K562 (cell line): ENCODE data around the gene AQP6. TPM values are rescaled to one million over a fixed set of nuclear protein-coding genes. Genes with fewer than 3 reads are reported as not detected.

Experiments
- CREBBP ChIP-seq: IDR thresholded peaks from one replicate; pipeline ENCODE4 v1.6.1; 2012; ENCODE audit warnings: low read depth, mild to moderate bottlenecking, control low read depth, inconsistent platforms, low read length
- CXXC5 ChIP-seq: fragments of 250-450 bp; sonication (Bioruptor Pico); IDR thresholded peaks from 2 replicates; pipeline ENCODE4 v1.8.0; 2022; ENCODE audit warnings: inconsistent platforms, mild to moderate bottlenecking, moderate library complexity
- FOXA3 ChIP-seq, 2 experiments: fragments of 450-650 bp in 1 of 2; sonication (generic) in 1 of 2; formaldehyde crosslinking; IDR thresholded peaks in 1 of 2; conservative IDR thresholded peaks in 1 of 2; 2 replicates each; pipeline versions ENCODE4 v1.4.0 to v1.8.0; 2020 to 2022; ENCODE audit warnings: mild to moderate bottlenecking in 2 of 2, missing genetic modification reagents in 1 of 2
- KAT7 ChIP-seq: sonication (generic); formaldehyde crosslinking; IDR thresholded peaks from 2 replicates; pipeline ENCODE4 v1.8.0; 2022; ENCODE audit warnings: missing genetic modification reagents, mild to moderate bottlenecking, borderline replicate concordance
- KDM1A ChIP-seq, 2 experiments: fragments of 450-650 bp; IDR thresholded peaks; 2 replicates each; pipeline ENCODE4 v1.6.1; 2016; ENCODE audit warnings: mild to moderate bottlenecking in 2 of 2
- MIER1 ChIP-seq: fragments of 450-650 bp; IDR thresholded peaks from 2 replicates; pipeline ENCODE4 v1.6.1; 2016; ENCODE audit warnings: antibody characterized with exemption, mild to moderate bottlenecking, low read depth
- RBM22 ChIP-seq: fragments of 200-400 bp; formaldehyde crosslinking; IDR thresholded peaks from 2 replicates; pipeline ENCODE4 v1.6.1; 2018; ENCODE audit warnings: low read length, low read depth; ENCODE audit not compliant: poor library complexity, severe bottlenecking
- RBM39 ChIP-seq: fragments of 200-400 bp; formaldehyde crosslinking; optimal IDR thresholded peaks from 2 replicates; pipeline ENCODE3; 2018; ENCODE audit warnings: low read depth, low read length
- SREBF2 ChIP-seq: sonication (generic); formaldehyde crosslinking; IDR thresholded peaks from 2 replicates; pipeline ENCODE4 v1.4.0; 2020; ENCODE audit warnings: mild to moderate bottlenecking, missing genetic modification reagents
- TCF7L2 ChIP-seq: fragments of 150-350 bp; IDR thresholded peaks from 2 replicates; pipeline ENCODE4 v1.6.1; 2016; ENCODE audit warnings: low read depth, mild to moderate bottlenecking, low read length, moderate library complexity
- TSC22D4 ChIP-seq: fragments of 450-650 bp; IDR thresholded peaks from 2 replicates; pipeline ENCODE4 v1.6.1; 2016; ENCODE audit warnings: missing genetic modification characterization, missing biosample characterization, control low read depth
- ZBTB33 ChIP-seq: sonication (generic); formaldehyde crosslinking; IDR thresholded peaks from 2 replicates; pipeline ENCODE4 v1.8.1; 2023; ENCODE audit warnings: mild to moderate bottlenecking, missing genetic modification reagents
- ZBTB40 ChIP-seq, 2 experiments: fragments of 450-650 bp in 1 of 2; sonication (generic) in 1 of 2; formaldehyde crosslinking in 1 of 2; IDR thresholded peaks; 2 replicates each; pipeline versions ENCODE4 v1.7.1 to v1.9.0; 2016 to 2022; ENCODE audit warnings: inconsistent platforms in 1 of 2, mild to moderate bottlenecking in 1 of 2, missing genetic modification reagents in 1 of 2
- ZFPM2 ChIP-seq: fragments of 250-450 bp; sonication (Bioruptor Pico); IDR thresholded peaks from 2 replicates; pipeline ENCODE4 v1.5.1; 2022; ENCODE audit warnings: mild to moderate bottlenecking
- ZNF224 ChIP-seq: sonication (generic); formaldehyde crosslinking; IDR thresholded peaks from 2 replicates; pipeline ENCODE4 v1.8.0; 2022; ENCODE audit warnings: mild to moderate bottlenecking, missing genetic modification reagents
- ZNF384 ChIP-seq: IDR thresholded peaks from 2 replicates; pipeline ENCODE4 v1.6.1; 2012; ENCODE audit warnings: low read depth, low read length, improper control_type of control experiment
- polyA plus RNA-seq, 8 experiments: library from polyadenylated mRNA; depleted of rRNA in 4 of 8; stranded (reverse) in 5 of 8; unstranded in 3 of 8; fragments of >200 nt; fragmentation: Nextera tagmentation in 2 of 8; fragmentation: Illumina TruSeq in 1 of 8; extraction: Ambion mirVana in 2 of 8; extraction: Trizol in 1 of 8; gene quantifications; 2 replicates each; pipeline versions ENCODE4 v1.2.1 to v1.2.3, GENCODE V29; 2011 to 2014; ENCODE audit warnings: inconsistent platforms in 1 of 8, missing spikeins in 1 of 8
- total RNA-seq, 7 experiments: library from RNA; depleted of rRNA in 6 of 7; stranded (reverse); fragments of >200 nt in 6 of 7; fragmentation: Illumina TruSeq in 2 of 7; extraction: Trizol in 2 of 7; gene quantifications; 2 replicates each; pipeline versions ENCODE4 v1.2.1 to v1.2.3, GENCODE V29; 2011 to 2021; ENCODE audit warnings: low replicate concordance in 1 of 7

Gene AQP6
- total and polyA plus RNA-seq, 9 of the 15 experiments (the other 6 are each of a cell fraction or from before 2014, with no cell fraction given) = 0.05 to 0.12 TPM; not detected in 7

- no peak for TF ChIP-seq TSC22D4
- no peak for TF ChIP-seq RBM22
- no peak for TF ChIP-seq ZNF224 (CRISPR knock-in tag)
- TF ChIP-seq RBM39 = no peak
- TF ChIP-seq KDM1A (IDR thresholded peaks at IDR 0.05) = no peak; a peak in 1 of 4 replicates
- no peak for TF ChIP-seq FOXA3 (CRISPR knock-in tag; conservative IDR thresholded peaks at IDR 0.05 in 1 of 2, IDR thresholded peaks at IDR 0.05 in 1 of 2)
- TF ChIP-seq ZBTB33 (CRISPR knock-in tag) = no peak
- 0 out of 2 replicates have a peak, but pooled peaks have one; percentile 48 for TF ChIP-seq MIER1
- TF ChIP-seq SREBF2 (CRISPR knock-in tag) = no peak
- no peak for TF ChIP-seq ZNF384
- no peak for TF ChIP-seq KAT7
- TF ChIP-seq TCF7L2 = no peak
- TF ChIP-seq CXXC5 (CRISPR knock-in tag) = 0 out of 2 replicates have a peak, but pooled peaks have one; percentile 44
- no peak for TF ChIP-seq CREBBP
- no peak for TF ChIP-seq ZFPM2 (CRISPR knock-in tag)
- TF ChIP-seq ZBTB40 (IDR thresholded peaks at IDR 0.05) = peak; percentile 52; the same call in 1 of the 2 replicates
- no peak for TF ChIP-seq ZBTB40 (CRISPR knock-in tag; IDR thresholded peaks at IDR 0.05)
Observed at GRCh38 chr12:49967042-49967776, 5.5 kb upstream of the AQP6 start (continued).
